Osteocyte (in vitro differentiated cells): Measurements from ENCODE around the gene QPRT. TPM values are rescaled to one million over a fixed set of nuclear protein-coding genes. Genes with fewer than 3 reads are reported as not detected.
"Not testable (repeated sequence)": the region's sequence is repeated elsewhere in the genome, so short reads cannot be mapped to it uniquely, and the experiment has no call there.

ENCODE experiments used
- DNase-seq: peaks from one replicate; pipeline ENCODE4 v3.0.0; 2021; ENCODE audit warnings: mixed read lengths; ENCODE audit not compliant: unreplicated experiment; ENCODE audit errors: extremely low spot score
- H3K27ac Mint-ChIP-seq: one replicate; pipeline ENCODE4 v1.8.0; 2021; ENCODE audit warnings: mild to moderate bottlenecking, mixed read lengths; ENCODE audit not compliant: unreplicated experiment
- H3K27me3 Mint-ChIP-seq: one replicate; pipeline ENCODE4 v1.8.0; 2021; ENCODE audit warnings: mixed read lengths; ENCODE audit not compliant: unreplicated experiment
- H3K36me3 Mint-ChIP-seq: one replicate; pipeline ENCODE4 v1.8.0; 2021; ENCODE audit warnings: mixed read lengths; ENCODE audit not compliant: unreplicated experiment
- H3K4me1 Mint-ChIP-seq: one replicate; pipeline ENCODE4 v1.8.0; 2021; ENCODE audit warnings: mixed read lengths; ENCODE audit not compliant: unreplicated experiment
- H3K4me3 Mint-ChIP-seq: one replicate; pipeline ENCODE4 v1.8.0; 2021; ENCODE audit warnings: mild to moderate bottlenecking, moderate library complexity, mixed read lengths; ENCODE audit not compliant: unreplicated experiment
- H3K9me3 Mint-ChIP-seq: one replicate; pipeline ENCODE4 v1.8.0; 2021; ENCODE audit warnings: mixed read lengths; ENCODE audit not compliant: unreplicated experiment
- total RNA-seq: library from RNA; stranded (reverse); gene quantifications from 2 replicates; pipeline ENCODE4 v1.2.1, GENCODE V29; 2021
- TF ChIP-seq, protein P1 (sequence below): fragments of 200-600 bp; sonication (generic); IDR thresholded peaks from 2 replicates; pipeline ENCODE4 v1.5.0; 2021; ENCODE audit warnings: antibody characterized with exemption, mild to moderate bottlenecking, moderate library complexity

Gene QPRT
- total RNA-seq, 1 donor from 2014 or later: 23.5 TPM

- no peaks in the 10 kb centered on the region for H3K9me3 Mint-ChIP-seq
- H3K27me3 Mint-ChIP-seq: peaks cover 18% of the 10 kb centered on the region
- no peaks in the 10 kb centered on the region for H3K36me3 Mint-ChIP-seq
- H3K4me3 Mint-ChIP-seq: no peak overlapping the region
- no peak overlapping the region for H3K27ac Mint-ChIP-seq
- TF ChIP-seq, protein P1, sequence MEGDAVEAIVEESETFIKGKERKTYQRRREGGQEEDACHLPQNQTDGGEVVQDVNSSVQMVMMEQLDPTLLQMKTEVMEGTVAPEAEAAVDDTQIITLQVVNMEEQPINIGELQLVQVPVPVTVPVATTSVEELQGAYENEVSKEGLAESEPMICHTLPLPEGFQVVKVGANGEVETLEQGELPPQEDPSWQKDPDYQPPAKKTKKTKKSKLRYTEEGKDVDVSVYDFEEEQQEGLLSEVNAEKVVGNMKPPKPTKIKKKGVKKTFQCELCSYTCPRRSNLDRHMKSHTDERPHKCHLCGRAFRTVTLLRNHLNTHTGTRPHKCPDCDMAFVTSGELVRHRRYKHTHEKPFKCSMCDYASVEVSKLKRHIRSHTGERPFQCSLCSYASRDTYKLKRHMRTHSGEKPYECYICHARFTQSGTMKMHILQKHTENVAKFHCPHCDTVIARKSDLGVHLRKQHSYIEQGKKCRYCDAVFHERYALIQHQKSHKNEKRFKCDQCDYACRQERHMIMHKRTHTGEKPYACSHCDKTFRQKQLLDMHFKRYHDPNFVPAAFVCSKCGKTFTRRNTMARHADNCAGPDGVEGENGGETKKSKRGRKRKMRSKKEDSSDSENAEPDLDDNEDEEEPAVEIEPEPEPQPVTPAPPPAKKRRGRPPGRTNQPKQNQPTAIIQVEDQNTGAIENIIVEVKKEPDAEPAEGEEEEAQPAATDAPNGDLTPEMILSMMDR: no peak
- no peak for DNase-seq
- peaks cover 5% of the 10 kb centered on the region for H3K4me1 Mint-ChIP-seq
Measured at GRCh38 chr16:29714972-29715371, 36.0 kb downstream of the QPRT start.

- H3K9me3 Mint-ChIP-seq: no peaks in the 10 kb centered on the region
- H3K36me3 Mint-ChIP-seq: no peaks in the 10 kb centered on the region
- H3K4me1 Mint-ChIP-seq: peaks cover 5% of the 10 kb centered on the region
- H3K27ac Mint-ChIP-seq: no peak overlapping the region
- peaks cover 18% of the 10 kb centered on the region for H3K27me3 Mint-ChIP-seq
- no peak for DNase-seq
- no peak overlapping the region for H3K4me3 Mint-ChIP-seq
- TF ChIP-seq, protein P1: no peak
Measured at GRCh38 chr16:29717113-29717512, 38.1 kb downstream of the QPRT start.

- no peaks in the 10 kb centered on the region for H3K36me3 Mint-ChIP-seq
- no peak for DNase-seq
- no peaks in the 10 kb centered on the region for H3K9me3 Mint-ChIP-seq
- H3K27ac Mint-ChIP-seq: no peak overlapping the region
- peaks cover 18% of the 10 kb centered on the region for H3K27me3 Mint-ChIP-seq
- H3K4me3 Mint-ChIP-seq: no peak overlapping the region
- TF ChIP-seq, protein P1: no peak
- peaks cover 5% of the 10 kb centered on the region for H3K4me1 Mint-ChIP-seq
Measured at GRCh38 chr16:29719063-29719462, 40.1 kb downstream of the QPRT start.

DNA sequence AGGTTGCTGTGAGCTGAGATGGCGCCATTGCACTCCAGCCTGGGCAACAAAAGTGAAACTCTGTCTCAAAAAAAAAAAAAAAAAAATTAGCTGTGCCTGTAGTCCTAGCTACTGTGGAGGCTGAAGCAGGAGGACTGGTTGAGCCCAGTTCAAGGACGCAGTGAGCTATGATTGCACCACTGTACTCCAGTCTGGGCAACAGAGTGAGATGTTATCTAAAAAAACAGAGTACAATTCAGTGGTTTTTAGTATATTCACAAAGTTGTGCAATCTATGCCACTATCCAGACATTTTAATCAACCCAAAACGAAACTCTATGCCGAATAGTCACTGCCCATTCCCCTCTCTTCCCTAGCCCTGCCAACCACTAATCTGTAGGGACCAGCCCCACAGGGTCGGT lies 41.7 kb downstream of the QPRT start:
- peaks cover 5% of the 10 kb centered on the region for H3K4me1 Mint-ChIP-seq
- H3K4me3 Mint-ChIP-seq: no peak overlapping the region
- H3K36me3 Mint-ChIP-seq: no peaks in the 10 kb centered on the region
- H3K27ac Mint-ChIP-seq: no peak overlapping the region
- H3K27me3 Mint-ChIP-seq: peaks cover 10% of the 10 kb centered on the region
- H3K9me3 Mint-ChIP-seq: no peaks in the 10 kb centered on the region
- TF ChIP-seq, protein P1: no peak
- DNase-seq: no peak

DNA sequence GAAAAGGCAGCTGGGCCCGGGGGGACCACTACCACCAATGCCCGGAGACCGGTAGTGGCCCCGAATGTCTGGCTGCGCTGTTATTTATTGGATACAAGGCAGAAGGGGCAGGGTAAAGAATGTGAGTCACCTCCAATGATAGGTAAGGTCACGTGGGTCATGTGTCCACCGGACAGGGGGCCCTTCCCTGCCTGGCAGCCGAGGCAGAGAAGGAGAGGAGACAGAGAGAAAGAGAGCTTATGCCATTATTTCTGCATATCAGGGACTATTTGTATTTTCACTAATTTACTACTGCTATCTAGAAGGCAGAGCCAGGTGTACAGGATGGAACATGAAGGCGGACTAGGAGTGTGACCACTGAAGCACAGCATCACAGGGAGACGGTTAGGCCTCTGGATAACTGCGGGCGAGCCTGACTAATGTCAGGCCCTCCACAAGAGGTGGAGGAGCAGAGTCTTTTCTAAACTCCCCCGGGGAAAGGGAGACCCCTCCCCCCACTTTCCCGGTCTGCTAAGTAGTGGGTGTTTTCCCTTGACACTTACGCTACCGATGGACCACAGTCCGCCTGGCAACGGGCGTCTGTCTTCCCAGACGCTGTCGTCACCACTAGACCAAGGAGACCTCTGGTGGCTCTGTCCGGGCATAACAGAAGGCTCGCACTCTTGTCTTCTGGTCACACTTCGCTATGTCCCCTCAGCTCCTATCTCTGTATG lies 42.3 kb downstream of the QPRT start:
- H3K9me3 Mint-ChIP-seq, DNase-seq: not testable (repeated sequence)
- TF ChIP-seq, protein P1: peak; percentile 69

More for the DNA sequence above, 42.3 kb downstream of the QPRT start:
- not testable (repeated sequence) for H3K4me1 Mint-ChIP-seq, H3K27ac Mint-ChIP-seq, H3K36me3 Mint-ChIP-seq, H3K4me3 Mint-ChIP-seq
- peaks cover 16% of the 10 kb centered on the region for H3K27me3 Mint-ChIP-seq
